Left lung (tissue), 10 donors: ENCODE measurements around the gene GPR61. TPM values are rescaled to one million over a fixed set of nuclear protein-coding genes. Genes with fewer than 3 reads are reported as not detected.

Experiments used
- ATAC-seq: fragments of 200-7000 bp; cut with Tn5 transposase; one replicate; pipeline ENCODE4 v1.9.1; 2020; ENCODE audit warnings: moderate library complexity
- DNase-seq, 4 donors: peaks; one replicate each; pipeline ENCODE4 v3.0.0-alpha.2; 2013 to 2020
- H3K27ac ChIP-seq, 2 donors: fragments of 200-600 bp; sonication (generic) in 1 of 2; one replicate each; pipeline versions ENCODE4 v1.5.0 to v1.8.0; 2020 to 2021
- H3K27me3 ChIP-seq, 2 donors: fragments of 200-600 bp; sonication (generic) in 1 of 2; one replicate each; pipeline versions ENCODE4 v1.5.0 to v1.8.0; 2020 to 2021
- H3K36me3 ChIP-seq, 2 donors: fragments of 200-600 bp; sonication (generic) in 1 of 2; one replicate each; pipeline versions ENCODE4 v1.5.0 to v1.8.0; 2020 to 2021
- H3K4me1 ChIP-seq, 2 donors: fragments of 200-600 bp; one replicate each; pipeline ENCODE4 v1.8.0; 2021
- H3K4me3 ChIP-seq, 2 donors: fragments of 200-600 bp; sonication (generic) in 1 of 2; one replicate each; pipeline versions ENCODE4 v1.5.0 to v1.8.0; 2020 to 2021; ENCODE audit warnings: mild to moderate bottlenecking in 1 of 2
- H3K9me3 ChIP-seq, 2 donors: fragments of 200-600 bp; sonication (generic) in 1 of 2; one replicate each; pipeline versions ENCODE4 v1.5.0 to v1.8.0; 2020 to 2021
- CTCF ChIP-seq, 2 donors: fragments of 200-600 bp; sonication (generic) in 1 of 2; IDR thresholded peaks; one replicate each; pipeline versions ENCODE4 v1.5.0 to v1.8.0; 2021; ENCODE audit warnings: antibody characterized with exemption in 2 of 2
- intact Hi-C, 2 donors: fragments of 100-400 bp; cut with DNase I; formaldehyde crosslinking; loops; one replicate each; pipeline versions ENCODE4 v1.11.2 to v1.14.2; 2022
- polyA plus RNA-seq, 6 donors: library from polyadenylated mRNA; unstranded; fragments of 120-200 nt; gene quantifications; one replicate each; pipeline ENCODE4 v1.2.1, GENCODE V29; 2013; ENCODE audit not compliant: insufficient read length in 6 of 6
- total RNA-seq, 2 donors: library from RNA; stranded (reverse); fragmentation: NEBNext Ultra II Directional; extraction: Animal tissue kit (Norgen Biotek cat#: 25700); gene quantifications; one replicate each; pipeline ENCODE4 v1.2.1, GENCODE V29; 2021
- donor health status: DM: no; HTN: yes; CAD: no.
- donor health status: DM: no; HTN: no; CAD: no.

The GPR61 gene
- total and polyA plus RNA-seq, 8 donors: 0.43 to 0.93 (median 0.69) TPM; not detected in 2

GRCh38 chr1:109543283-109543987 lies 3.8 kb downstream of the GPR61 start:
- TF ChIP-seq CTCF (IDR thresholded peaks at IDR 0.05): no peak
- H3K4me1 ChIP-seq: peaks cover 13 to 17% of the 10 kb centered on the region in 2 donors
- H3K27ac ChIP-seq: no peak overlapping the region
- no peaks in the 10 kb centered on the region for H3K36me3 ChIP-seq
- DNase-seq (no peak), ATAC-seq (no peak)
- H3K4me3 ChIP-seq: no peak overlapping the region
- no peaks in the 10 kb centered on the region for H3K27me3 ChIP-seq
- intact Hi-C loops: loop anchor here in 1 of 2 donors (10.0 kb wide), 2 partner anchors 231 to 441 kb away; partner anchors contain the start of gene AHCYL1
- no peaks in the 10 kb centered on the region for H3K9me3 ChIP-seq

- DNase-seq (no peak), ATAC-seq (no peak)
- intact Hi-C loops: loop anchor here in 1 of 2 donors (10.0 kb wide), 2 partner anchors 231 to 441 kb away; partner anchors contain the start of gene AHCYL1
- no peak overlapping the region for H3K4me3 ChIP-seq
- peaks cover 15 to 17% of the 10 kb centered on the region in 2 donors for H3K4me1 ChIP-seq
- H3K9me3 ChIP-seq: no peaks in the 10 kb centered on the region
- TF ChIP-seq CTCF (IDR thresholded peaks at IDR 0.05): no peak
- no peaks in the 10 kb centered on the region for H3K27me3 ChIP-seq
- no peak overlapping the region for H3K27ac ChIP-seq
- no peaks in the 10 kb centered on the region for H3K36me3 ChIP-seq
Measured at GRCh38 chr1:109543988-109544735, 4.5 kb downstream of the GPR61 start.

GRCh38 chr1:109546311-109547109 lies 6.8 kb downstream of the GPR61 start:
- intact Hi-C loops: loop anchor here in 1 of 2 donors (5.0 to 10.0 kb wide), 3 partner anchors 76 to 438 kb away; partner anchors contain the start of gene AHCYL1
- H3K36me3 ChIP-seq: no peaks in the 10 kb centered on the region
- TF ChIP-seq CTCF (IDR thresholded peaks at IDR 0.05): peak; percentile 70 to 84
- DNase-seq (peak in 3 of 4 donors; percentile 83 to 93 (median 89)), ATAC-seq (peak; percentile 78)
- peak overlapping the region in 1 of 2 donors; percentile 83 for H3K4me3 ChIP-seq
- H3K27ac ChIP-seq: peak overlapping the region; percentile 93 to 98
- no peaks in the 10 kb centered on the region for H3K9me3 ChIP-seq
- H3K4me1 ChIP-seq: peaks cover 23 to 40% of the 10 kb centered on the region in 2 donors
- no peaks in the 10 kb centered on the region for H3K27me3 ChIP-seq

- peak; percentile 17 for ATAC-seq
Measured at GRCh38 chr1:109547463-109548320, 8.0 kb downstream of the GPR61 start.

More at GRCh38 chr1:109547463-109548320, 8.0 kb downstream of the GPR61 start:
- TF ChIP-seq CTCF (IDR thresholded peaks at IDR 0.05): no peak
- peak in 2 of 4 donors; percentile 30 to 60 for DNase-seq
- no peaks in the 10 kb centered on the region for H3K27me3 ChIP-seq
- peaks cover 23 to 52% of the 10 kb centered on the region in 2 donors for H3K4me1 ChIP-seq
- H3K27ac ChIP-seq: peak overlapping the region; percentile 93 to 98
- H3K36me3 ChIP-seq: no peaks in the 10 kb centered on the region
- intact Hi-C loops: loop anchor here in 1 of 2 donors (5.0 to 10.0 kb wide), 3 partner anchors 75 to 437 kb away; partner anchors contain the start of gene AHCYL1
- H3K4me3 ChIP-seq: peak overlapping the region; percentile 71 to 83
- H3K9me3 ChIP-seq: no peaks in the 10 kb centered on the region
